Tibial nerve (tissue), 3 donors: ENCODE data around the gene INPP1.

Source experiments
- POLR2A ChIP-seq, 2 donors: fragments of 450-650 bp; IDR thresholded peaks; one replicate each; pipeline ENCODE4 v1.6.1; 2017; ENCODE audit warnings: antibody characterized with exemption in 2 of 2, mild to moderate bottlenecking in 2 of 2, moderate library complexity in 2 of 2
- TF ChIP-seq, protein P1 (sequence below), 5 experiments: fragments of 200-600 bp in 3 of 5; fragments of 450-650 bp in 2 of 5; sonication (generic) in 3 of 5; IDR thresholded peaks; one replicate each; pipeline ENCODE4 v1.5.1; 2016 to 2019; ENCODE audit warnings: antibody characterized with exemption in 5 of 5, mild to moderate bottlenecking in 3 of 5, moderate library complexity in 2 of 5

DNA sequence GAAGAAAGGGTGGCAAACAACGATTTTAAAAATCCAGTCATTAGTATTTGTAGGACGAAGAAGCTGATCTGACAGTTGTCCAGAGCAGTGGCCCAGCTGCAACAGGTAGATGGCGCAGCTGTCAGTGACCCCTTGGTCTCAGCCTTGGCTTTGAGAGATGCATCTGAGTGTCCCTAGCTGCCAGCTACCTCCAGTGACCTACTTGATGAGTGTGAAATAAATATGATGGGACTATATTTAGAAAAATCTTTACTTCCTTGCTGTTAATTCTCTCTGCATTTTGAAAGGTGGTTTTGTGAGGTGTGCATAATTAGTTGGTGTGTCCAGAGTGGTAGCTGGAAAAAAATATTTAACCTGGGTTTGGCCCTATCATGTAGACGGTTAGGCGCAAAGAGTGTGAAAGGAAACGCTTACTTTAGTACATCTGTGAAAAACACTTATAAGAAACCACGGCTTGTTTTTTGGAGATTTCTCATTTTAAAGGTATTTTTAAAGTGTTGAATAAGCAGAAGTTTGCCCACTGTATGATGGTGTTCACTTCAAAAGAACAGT lies 963 bp downstream of the INPP1 start:
- TF ChIP-seq, protein P1, sequence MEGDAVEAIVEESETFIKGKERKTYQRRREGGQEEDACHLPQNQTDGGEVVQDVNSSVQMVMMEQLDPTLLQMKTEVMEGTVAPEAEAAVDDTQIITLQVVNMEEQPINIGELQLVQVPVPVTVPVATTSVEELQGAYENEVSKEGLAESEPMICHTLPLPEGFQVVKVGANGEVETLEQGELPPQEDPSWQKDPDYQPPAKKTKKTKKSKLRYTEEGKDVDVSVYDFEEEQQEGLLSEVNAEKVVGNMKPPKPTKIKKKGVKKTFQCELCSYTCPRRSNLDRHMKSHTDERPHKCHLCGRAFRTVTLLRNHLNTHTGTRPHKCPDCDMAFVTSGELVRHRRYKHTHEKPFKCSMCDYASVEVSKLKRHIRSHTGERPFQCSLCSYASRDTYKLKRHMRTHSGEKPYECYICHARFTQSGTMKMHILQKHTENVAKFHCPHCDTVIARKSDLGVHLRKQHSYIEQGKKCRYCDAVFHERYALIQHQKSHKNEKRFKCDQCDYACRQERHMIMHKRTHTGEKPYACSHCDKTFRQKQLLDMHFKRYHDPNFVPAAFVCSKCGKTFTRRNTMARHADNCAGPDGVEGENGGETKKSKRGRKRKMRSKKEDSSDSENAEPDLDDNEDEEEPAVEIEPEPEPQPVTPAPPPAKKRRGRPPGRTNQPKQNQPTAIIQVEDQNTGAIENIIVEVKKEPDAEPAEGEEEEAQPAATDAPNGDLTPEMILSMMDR (IDR thresholded peaks at IDR 0.05) = peak in 4 of 5 experiments; percentile 38 to 60 (median 44)
- TF ChIP-seq POLR2A (IDR thresholded peaks at IDR 0.05) = no peak
